Measurements from ENCODE around the gene LILRB5. TPM values are rescaled to one million over a fixed set of nuclear protein-coding genes. Genes with fewer than 3 reads are reported as not detected.

The LILRB5 gene
- total RNA-seq, 1 experiment from 2014 or later: not detected

GRCh38 chr19:54299515-54299914 is 42.4 kb upstream of the LILRB5 start:
- ChIA-PET POLR2A (ENCODE audit: low non-redundant PET) (no interaction called here), CTCF (no interaction called here)
- Histone ChIP-seq H3K27me3 (replicated peaks; ENCODE audit: insufficient read depth, low read depth, low read length, poor library complexity) (peaks cover 55% of the 10 kb centered on the region), H3K27ac (ENCODE audit: low read depth, low read length, poor library complexity, severe bottlenecking) (no peak overlapping the region), H3K4me3 (ENCODE audit: low read depth, low read length, poor library complexity, severe bottlenecking) (no peak overlapping the region), H3K36me3 (ENCODE audit: insufficient read depth, low read length, poor library complexity, severe bottlenecking) (no peaks in the 10 kb centered on the region), H3K9me3 (ENCODE audit: low read depth, low read length, poor library complexity, severe bottlenecking) (no peaks in the 10 kb centered on the region), H3K4me1 (ENCODE audit: insufficient read depth, low read length, poor library complexity, severe bottlenecking) (no peaks in the 10 kb centered on the region)
- no peak for TF ChIP-seq CTCF (conservative IDR thresholded peaks at IDR 0.05; ENCODE audit: low read depth, low read length)
- no peak for TF ChIP-seq EZH2 (IDR thresholded peaks at IDR 0.05; ENCODE audit: borderline replicate concordance, low read depth, low read length, poor library complexity, severe bottlenecking)
- intact Hi-C loops (cut with micrococcal nuclease; ENCODE audit: unreplicated experiment): loop anchor here (5.0 kb wide), 1 partner anchor 278 kb away; no protein-coding TSS in a partner anchor
- DNase-seq (ENCODE audit: low spot score): no peak
- BruUV-seq (replicated peaks): no TSS peak

GRCh38 chr19:54299126-54299498 is 42.0 kb upstream of the LILRB5 start:
- no peak overlapping the region for H3K4me3 ChIP-seq (ENCODE audit: low read depth, low read length, poor library complexity, severe bottlenecking)
- ChIA-PET POLR2A (ENCODE audit: low non-redundant PET) (no interaction called here), CTCF (no interaction called here)
- H3K27ac ChIP-seq (ENCODE audit: low read depth, low read length, poor library complexity, severe bottlenecking): no peak overlapping the region
- H3K27me3 ChIP-seq (replicated peaks; ENCODE audit: insufficient read depth, low read depth, low read length, poor library complexity): peaks cover 55% of the 10 kb centered on the region
- H3K36me3 ChIP-seq (ENCODE audit: insufficient read depth, low read length, poor library complexity, severe bottlenecking): no peaks in the 10 kb centered on the region
- TF ChIP-seq CTCF (conservative IDR thresholded peaks at IDR 0.05; ENCODE audit: low read depth, low read length): no peak
- no peak for TF ChIP-seq EZH2 (IDR thresholded peaks at IDR 0.05; ENCODE audit: borderline replicate concordance, low read depth, low read length, poor library complexity, severe bottlenecking)
- no peaks in the 10 kb centered on the region for H3K9me3 ChIP-seq (ENCODE audit: low read depth, low read length, poor library complexity, severe bottlenecking)
- intact Hi-C loops (cut with micrococcal nuclease; ENCODE audit: unreplicated experiment): loop anchor here (5.0 kb wide), 1 partner anchor 278 kb away; no protein-coding TSS in a partner anchor
- DNase-seq (ENCODE audit: low spot score): no peak
- no peaks in the 10 kb centered on the region for H3K4me1 ChIP-seq (ENCODE audit: insufficient read depth, low read length, poor library complexity, severe bottlenecking)
- BruUV-seq (replicated peaks): no TSS peak

- intact Hi-C loops (cut with micrococcal nuclease; ENCODE audit: unreplicated experiment): loop anchor here (5.0 kb wide), 1 partner anchor 279 kb away; no protein-coding TSS in a partner anchor
Observed at GRCh38 chr19:54298357-54299125, 41.5 kb upstream of the LILRB5 start.

More at GRCh38 chr19:54298357-54299125, 41.5 kb upstream of the LILRB5 start:
- H3K9me3 ChIP-seq (ENCODE audit: low read depth, low read length, poor library complexity, severe bottlenecking): no peaks in the 10 kb centered on the region
- no peaks in the 10 kb centered on the region for H3K4me1 ChIP-seq (ENCODE audit: insufficient read depth, low read length, poor library complexity, severe bottlenecking)
- ChIA-PET CTCF (no interaction called here), POLR2A (ENCODE audit: low non-redundant PET) (no interaction called here)
- H3K4me3 ChIP-seq (ENCODE audit: low read depth, low read length, poor library complexity, severe bottlenecking): no peak overlapping the region
- no peak for TF ChIP-seq EZH2 (IDR thresholded peaks at IDR 0.05; ENCODE audit: borderline replicate concordance, low read depth, low read length, poor library complexity, severe bottlenecking)
- no peak for TF ChIP-seq CTCF (conservative IDR thresholded peaks at IDR 0.05; ENCODE audit: low read depth, low read length)
- no peaks in the 10 kb centered on the region for H3K36me3 ChIP-seq (ENCODE audit: insufficient read depth, low read length, poor library complexity, severe bottlenecking)
- H3K27ac ChIP-seq (ENCODE audit: low read depth, low read length, poor library complexity, severe bottlenecking): no peak overlapping the region
- BruUV-seq (replicated peaks): no TSS peak
- DNase-seq (ENCODE audit: low spot score): no peak
- peaks cover 54% of the 10 kb centered on the region for H3K27me3 ChIP-seq (replicated peaks; ENCODE audit: insufficient read depth, low read depth, low read length, poor library complexity)
